HG03520 (cell line): ENCODE data around the gene SPOCK1.

Source experiments
- ATAC-seq: cut with Tn5 transposase; IDR thresholded peaks from one replicate; pipeline ENCODE4 v1.9.1; 2021; ENCODE audit warnings: mild to moderate bottlenecking, moderate library complexity; ENCODE audit not compliant: unreplicated experiment

Gene SPOCK1

GRCh38 chr5:137174196-137174595, 324.9 kb downstream of the SPOCK1 start:
- ATAC-seq: no peak

GRCh38 chr5:137172258-137172657, 326.9 kb downstream of the SPOCK1 start:
- no peak for ATAC-seq

- ATAC-seq: no peak
These were observed 331.9 kb downstream of the SPOCK1 start for GRCh38 chr5:137167187-137167586.

- ATAC-seq: no peak
These were observed 334.2 kb downstream of the SPOCK1 start for GRCh38 chr5:137164961-137165360.

- ATAC-seq: no peak
These were observed 334.6 kb downstream of the SPOCK1 start for GRCh38 chr5:137164536-137164935.

GRCh38 chr5:137158691-137159090, 340.4 kb downstream of the SPOCK1 start:
- no peak for ATAC-seq

- no peak for ATAC-seq
These were observed 342.9 kb downstream of the SPOCK1 start for GRCh38 chr5:137156180-137156579.

GRCh38 chr5:137155261-137156000, 343.7 kb downstream of the SPOCK1 start:
- ATAC-seq: no peak

- ATAC-seq: no peak
These were observed 346.5 kb downstream of the SPOCK1 start for GRCh38 chr5:137152616-137153015.

- no peak for ATAC-seq
These were observed 350.5 kb downstream of the SPOCK1 start for GRCh38 chr5:137148655-137149054.

GRCh38 chr5:137148159-137148558, 351.0 kb downstream of the SPOCK1 start:
- no peak for ATAC-seq

- no peak for ATAC-seq
These were observed 351.8 kb downstream of the SPOCK1 start for GRCh38 chr5:137147346-137147745.

GRCh38 chr5:137146402-137146890, 352.7 kb downstream of the SPOCK1 start:
- ATAC-seq: no peak

- no peak for ATAC-seq
These were observed 353.4 kb downstream of the SPOCK1 start for GRCh38 chr5:137145721-137146120.

- no peak for ATAC-seq
These were observed 354.5 kb downstream of the SPOCK1 start for GRCh38 chr5:137144656-137145055.

- peak; percentile 73 for ATAC-seq
These were observed 356.1 kb downstream of the SPOCK1 start for GRCh38 chr5:137142764-137143605.

- peak; percentile 31 for ATAC-seq
These were observed 356.8 kb downstream of the SPOCK1 start for GRCh38 chr5:137142346-137142745.

GRCh38 chr5:137141779-137142178, 357.3 kb downstream of the SPOCK1 start:
- ATAC-seq: no peak

GRCh38 chr5:137136991-137137632, 362.0 kb downstream of the SPOCK1 start:
- ATAC-seq: no peak

- no peak for ATAC-seq
These were observed 364.1 kb downstream of the SPOCK1 start for GRCh38 chr5:137134920-137135532.
